ENCODE results near the gene PHF19.

Gene PHF19

GRCh38 chr9:120891884-120892747 lies 15.1 kb upstream of the PHF19 start:
- no peak for DNase-seq

GRCh38 chr9:120891245-120891883 lies 14.4 kb upstream of the PHF19 start:
- DNase-seq: peak; percentile 81

GRCh38 chr9:120890320-120891244 lies 13.6 kb upstream of the PHF19 start:
- peak; percentile 64 for DNase-seq

- DNase-seq: no peak
Observed at GRCh38 chr9:120889606-120890271, 12.8 kb upstream of the PHF19 start.

GRCh38 chr9:120888626-120889025 lies 11.6 kb upstream of the PHF19 start:
- DNase-seq: no peak

- DNase-seq: no peak
Observed at GRCh38 chr9:120886490-120886967, 9.5 kb upstream of the PHF19 start.

- no peak for DNase-seq
Observed at GRCh38 chr9:120885958-120886357, 9.0 kb upstream of the PHF19 start.

GRCh38 chr9:120885457-120885856 lies 8.5 kb upstream of the PHF19 start:
- no peak for DNase-seq

- DNase-seq: no peak
Observed at GRCh38 chr9:120883608-120883996, 6.6 kb upstream of the PHF19 start.

GRCh38 chr9:120882935-120883607 lies 6.1 kb upstream of the PHF19 start:
- DNase-seq: no peak

GRCh38 chr9:120879446-120879845 lies 2.5 kb upstream of the PHF19 start:
- DNase-seq: no peak

- DNase-seq: peak; percentile 57
Observed at GRCh38 chr9:120878188-120879130, 1.5 kb upstream of the PHF19 start.

GRCh38 chr9:120877276-120878034 lies 467 bp upstream of the PHF19 start:
- peak; percentile 88 for DNase-seq

GRCh38 chr9:120875954-120876841 lies 790 bp downstream of the PHF19 start:
- peak; percentile 95 for DNase-seq

- DNase-seq: no peak
Observed at GRCh38 chr9:120875643-120875953, 1.4 kb downstream of the PHF19 start.

- no peak for DNase-seq
Observed at GRCh38 chr9:120875195-120875565, 1.8 kb downstream of the PHF19 start.

- no peak for DNase-seq
Observed at GRCh38 chr9:120874226-120875194, 2.5 kb downstream of the PHF19 start.

- DNase-seq: no peak
Observed at GRCh38 chr9:120873512-120873911, 3.5 kb downstream of the PHF19 start.

Data from stimulated activated CD4-positive, alpha-beta T cell treated with anti-CD3 and anti-CD28 coated beads, Interleukin-15, amount 100 ng/mL, for 24 hours (primary cell).